GM23338 (cell line): ENCODE measurements around the gene ESR1.

Experiments
- CREB1 ChIP-seq: fragments of 250-450 bp; sonication (Bioruptor Pico); IDR thresholded peaks from 2 replicates; pipeline ENCODE4 v1.5.0; 2020; ENCODE audit warnings: low read depth, mild to moderate bottlenecking, moderate library complexity
- CTCF ChIP-seq, 2 experiments: fragments of 200-600 bp in 1 of 2; sonication (generic) in 1 of 2; conservative IDR thresholded peaks; 2 replicates each; pipeline versions ENCODE4 v1.5.1 to v1.6.1; 2016 to 2017; ENCODE audit warnings: antibody characterized with exemption in 2 of 2, low read depth in 2 of 2, mild to moderate bottlenecking in 2 of 2, moderate library complexity in 1 of 2
- EZH2 ChIP-seq: fragments of 200-600 bp; sonication (generic); IDR thresholded peaks from one replicate; pipeline ENCODE4 v1.8.0; 2017; ENCODE audit warnings: antibody characterized with exemption, mild to moderate bottlenecking, low read depth; ENCODE audit not compliant: unreplicated experiment
- EZH2phosphoT487 ChIP-seq: fragments of 200-600 bp; sonication (generic); IDR thresholded peaks from one replicate; pipeline ENCODE4 v1.8.1; 2018; ENCODE audit warnings: antibody characterized with exemption; ENCODE audit not compliant: unreplicated experiment
- JUNB ChIP-seq: IDR thresholded peaks from one replicate; pipeline ENCODE4 v1.6.1; 2016; ENCODE audit warnings: antibody characterized with exemption; ENCODE audit not compliant: unreplicated experiment
- POLR2AphosphoS5 ChIP-seq: IDR thresholded peaks from 2 replicates; pipeline ENCODE4 v1.6.1; 2016; ENCODE audit warnings: antibody characterized with exemption, low read depth
- REST ChIP-seq: IDR thresholded peaks from one replicate; pipeline ENCODE4 v1.6.1; 2018; ENCODE audit warnings: antibody characterized with exemption; ENCODE audit not compliant: unreplicated experiment
- ZNF114 ChIP-seq: fragments of 250-450 bp; sonication (Bioruptor Pico); IDR thresholded peaks from 2 replicates; pipeline ENCODE4 v1.5.0; 2020; ENCODE audit warnings: mild to moderate bottlenecking, moderate library complexity
- ZNF331 ChIP-seq: fragments of 250-450 bp; sonication (Bioruptor Pico); IDR thresholded peaks from 2 replicates; pipeline ENCODE4 v1.5.0; 2020; ENCODE audit warnings: low read depth, mild to moderate bottlenecking, moderate library complexity

- TF ChIP-seq CTCF (conservative IDR thresholded peaks at IDR 0.05; ENCODE audit: low read depth in 2 of 2), result peak; percentile 44 to 59
- TF ChIP-seq POLR2AphosphoS5, result no peak
- TF ChIP-seq EZH2, result no peak
- no peak for TF ChIP-seq CREB1 (CRISPR knock-in tag)
- TF ChIP-seq EZH2phosphoT487, result no peak
- TF ChIP-seq ZNF331 (CRISPR knock-in tag), result no peak
- no peak for TF ChIP-seq REST
- TF ChIP-seq ZNF114 (CRISPR knock-in tag), result no peak
- no peak for TF ChIP-seq JUNB
Measured at GRCh38 chr6:152078804-152079203, 271.3 kb downstream of the ESR1 start.
